GM10847 (cell line): ENCODE measurements around the gene USP22.

Experiments
- POLR2A ChIP-seq: IDR thresholded peaks from 2 replicates; pipeline ENCODE4 v1.6.1; 2011; ENCODE audit not compliant: insufficient read length; ENCODE audit errors: extremely low read depth

USP22 gene

GRCh38 chr17:20975566-20975965, 67.2 kb downstream of the USP22 start:
- TF ChIP-seq POLR2A = no peak

- TF ChIP-seq POLR2A = no peak
These were observed 72.5 kb downstream of the USP22 start for GRCh38 chr17:20970329-20970728.

DNA sequence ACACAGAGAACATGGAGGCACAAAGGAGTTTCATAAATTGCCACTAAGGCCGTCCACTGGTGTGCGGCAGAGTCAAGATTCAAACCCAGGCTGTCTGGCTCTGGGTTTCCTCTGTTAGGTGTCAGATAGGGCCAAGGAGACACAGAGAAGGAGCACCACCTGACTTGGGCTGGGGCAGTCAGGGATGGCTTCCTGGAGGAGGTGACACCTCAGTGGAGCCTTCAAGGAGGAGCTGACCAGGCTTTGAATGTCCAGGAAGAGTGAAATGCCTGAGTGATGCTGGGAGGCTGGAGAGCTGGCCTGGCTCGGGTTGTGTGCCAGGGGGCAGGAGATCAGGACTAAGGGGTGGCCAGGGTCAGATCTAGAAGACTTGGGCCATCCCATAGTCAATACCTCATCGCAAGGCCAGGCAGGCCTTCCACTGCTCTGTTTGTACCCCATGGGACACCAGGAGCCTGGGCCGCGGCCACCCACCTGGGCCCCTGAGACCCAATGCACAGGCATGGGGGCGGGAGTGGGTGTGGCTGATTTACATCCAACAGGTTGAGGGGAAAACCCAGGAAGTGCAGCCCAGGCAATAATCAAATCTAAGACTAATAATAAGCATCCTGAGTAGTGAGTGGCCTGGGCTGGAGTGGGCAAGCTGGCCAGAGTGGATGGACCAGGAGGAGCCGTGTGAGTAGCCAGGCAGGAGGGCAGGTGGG, 73.7 kb downstream of the USP22 start:
- TF ChIP-seq POLR2A = no peak

DNA sequence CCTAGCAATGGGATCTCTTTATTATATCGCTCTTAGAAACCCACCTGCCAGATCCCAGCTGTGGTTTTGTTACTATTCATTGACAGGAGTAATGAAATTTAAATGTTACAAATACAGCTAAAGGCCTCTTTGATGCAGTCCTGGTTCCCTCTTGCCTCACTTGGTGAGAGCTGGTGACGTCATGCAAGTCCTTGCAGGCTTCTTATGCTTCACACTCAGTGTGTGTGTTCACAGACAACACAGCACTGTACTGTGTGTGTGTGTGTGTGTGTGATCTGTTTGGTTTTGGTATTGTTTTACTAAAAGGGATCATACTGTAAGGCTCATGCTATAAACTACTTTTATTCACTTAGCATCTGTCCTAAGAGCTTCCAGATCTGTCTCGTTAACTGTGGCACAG, 75.0 kb downstream of the USP22 start:
- TF ChIP-seq POLR2A = no peak

- TF ChIP-seq POLR2A = no peak
These were observed 75.9 kb downstream of the USP22 start for GRCh38 chr17:20966870-20967269.

- TF ChIP-seq POLR2A = no peak
These were observed 77.3 kb downstream of the USP22 start for GRCh38 chr17:20965492-20965891.

DNA sequence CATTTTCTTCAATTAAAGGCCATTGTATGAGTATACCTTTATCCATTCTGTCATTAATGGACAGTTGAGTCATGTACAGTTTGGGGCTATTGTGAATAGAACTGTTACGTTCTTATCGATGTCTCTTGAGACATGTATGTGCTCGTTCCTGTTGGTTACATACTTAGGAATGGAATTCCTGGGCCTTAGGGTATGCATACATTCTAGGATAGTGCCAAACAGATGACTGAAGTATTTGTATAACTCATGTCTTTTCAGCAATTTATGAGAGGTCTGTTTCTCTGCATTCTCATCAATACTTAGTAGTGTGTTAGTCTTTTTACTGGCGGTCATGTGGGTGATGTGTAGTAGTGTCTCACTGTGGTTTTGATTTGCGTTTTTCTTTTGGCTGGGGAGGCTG, 81.2 kb downstream of the USP22 start:
- no peak for TF ChIP-seq POLR2A

- no peak for TF ChIP-seq POLR2A
These were observed 81.9 kb downstream of the USP22 start for GRCh38 chr17:20960871-20961270.

DNA sequence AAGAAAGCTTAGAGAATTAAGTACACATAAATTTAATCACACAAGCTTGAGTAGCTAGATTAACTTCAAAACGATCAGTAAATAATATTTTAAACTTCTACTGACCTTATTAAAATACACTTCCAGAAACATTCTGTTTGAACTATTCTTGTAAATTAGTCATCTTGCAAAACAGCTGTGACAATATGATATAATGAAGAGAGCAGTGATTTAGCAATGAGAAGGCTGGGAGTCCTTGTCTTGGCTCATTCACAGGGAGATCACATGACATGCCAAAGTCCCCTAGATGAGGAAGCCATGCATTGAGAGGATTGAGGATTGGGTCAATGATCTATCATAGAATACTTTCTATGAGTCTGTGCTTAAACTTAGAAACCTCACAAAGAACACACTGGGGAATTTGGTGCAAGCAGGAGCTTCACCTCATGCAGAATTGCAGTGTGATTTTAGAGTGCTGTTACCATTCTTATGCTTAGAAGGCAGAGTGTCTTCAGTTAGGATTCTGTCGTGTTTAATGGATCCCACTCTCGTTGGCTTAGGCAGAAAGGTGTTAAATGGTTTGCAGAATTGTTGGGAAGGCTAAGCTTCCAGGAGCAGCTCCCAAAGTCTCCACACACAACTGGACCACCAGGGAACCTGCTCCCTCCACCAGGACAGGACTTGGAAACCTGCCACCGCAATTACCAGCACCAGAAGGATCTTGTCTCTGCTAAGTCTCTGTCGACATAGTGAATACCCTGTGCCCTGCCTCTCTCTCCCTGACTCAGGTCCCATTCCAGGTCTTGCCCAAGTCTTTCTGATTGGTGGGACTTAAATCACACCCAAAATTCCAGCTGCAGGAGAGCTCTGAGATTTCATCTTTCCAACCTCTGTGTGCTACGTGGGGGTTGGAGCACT, 87.1 kb downstream of the USP22 start:
- no peak for TF ChIP-seq POLR2A

DNA sequence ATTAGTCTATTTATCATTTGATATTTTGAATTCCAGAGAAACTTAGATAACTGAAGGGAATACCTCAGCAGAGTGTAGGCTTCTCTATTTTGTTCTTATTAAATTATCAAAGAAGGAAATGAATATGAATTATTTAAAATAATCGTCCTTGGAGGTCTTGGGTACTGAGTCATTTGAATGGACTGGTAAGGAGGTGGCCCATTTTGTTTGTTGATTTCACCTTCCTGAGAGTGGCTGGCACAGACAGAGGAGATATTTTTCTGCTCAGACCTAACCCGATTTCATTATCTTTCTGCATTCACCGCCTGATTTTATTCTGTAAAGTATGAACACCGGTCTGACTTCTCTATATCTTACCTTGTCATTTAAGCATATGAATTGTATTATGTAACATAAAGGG, 88.0 kb downstream of the USP22 start:
- no peak for TF ChIP-seq POLR2A

- TF ChIP-seq POLR2A = no peak
These were observed 90.6 kb downstream of the USP22 start for GRCh38 chr17:20952183-20952582.
